HepG2 (cell line): ENCODE data around the gene PDIK1L. TPM values are rescaled to one million over a fixed set of nuclear protein-coding genes. Genes with fewer than 3 reads are reported as not detected.

Experiments used
- ATAC-seq: fragments of 200-7000 bp; cut with Tn5 transposase; 3 replicates; pipeline ENCODE4 v1.9.1; 2020; ENCODE audit warnings: mild to moderate bottlenecking, moderate library complexity
- BruUV-seq: library from RNA; stranded (reverse); fragments of 400-500 nt; replicated peaks from 2 replicates; lab custom pipeline; 2021; lab: Mats Ljungman, UMichigan
- CTCF ChIA-PET: fragments of 300-600 bp; formaldehyde crosslinking; extraction: SDS; loops from one replicate; lab custom pipeline; 2021; ENCODE audit warnings: low total read pairs, inconsistent platforms, low intra/inter-chr PET ratio; lab: Yijun Ruan, JAX
- POLR2A ChIA-PET: fragments of 350-600 bp; sonication (Branson Sonifier 250); formaldehyde crosslinking; loops from one replicate; lab custom pipeline; 2020; ENCODE audit warnings: antibody characterized with exemption, inconsistent platforms; lab: Yijun Ruan, JAX
- DNase-seq: peaks from one replicate; pipeline ENCODE4 v3.0.0-alpha.2; 2015; ENCODE audit warnings: low spot score
- FAIRE-seq: peaks from 3 replicates; lab custom pipeline; 2011; peaks lifted over from hg19 to GRCh38; lab: Jason Lieb, UNC
- H2AFZ ChIP-seq: one replicate; pipeline ENCODE4 v1.6.1; 2011; ENCODE audit warnings: low read length, inconsistent platforms
- H3K27ac ChIP-seq: fragments of 300-600 bp; 3 replicates; pipeline ENCODE4 v1.8.0; 2011; ENCODE audit warnings: mixed run types, mild to moderate bottlenecking, mixed read lengths, low read length, inconsistent platforms; ENCODE audit not compliant: insufficient read depth; ENCODE audit errors: extremely low read length
- H3K27me3 ChIP-seq, 2 experiments: fragments of 200-600 bp in 1 of 2; 2 replicates in 1 of 2; 3 replicates in 1 of 2; pipeline versions ENCODE4 v1.6.0 to v1.8.0; 2011; ENCODE audit warnings: low read length in 2 of 2, mild to moderate bottlenecking in 2 of 2, moderate library complexity in 2 of 2, inconsistent platforms in 1 of 2; ENCODE audit not compliant: insufficient read depth in 2 of 2, control insufficient read depth in 1 of 2
- H3K36me3 ChIP-seq, 2 experiments: fragments of 200-600 bp in 1 of 2; replicated peaks in 1 of 2; 2 replicates in 1 of 2; 3 replicates in 1 of 2; pipeline versions ENCODE4 v1.5.1 to v1.8.0; 2011; ENCODE audit warnings: low read length in 2 of 2, inconsistent platforms in 1 of 2; ENCODE audit not compliant: insufficient read depth in 2 of 2, control insufficient read depth in 1 of 2
- H3K4me1 ChIP-seq: 2 replicates; pipeline ENCODE4 v1.5.1; 2012; ENCODE audit warnings: low read length, inconsistent platforms; ENCODE audit not compliant: insufficient read depth
- H3K4me2 ChIP-seq: 2 replicates; pipeline ENCODE4 v1.6.0; 2011; ENCODE audit warnings: low read depth, low read length, inconsistent platforms
- H3K4me3 ChIP-seq, 3 experiments: fragments of 200-600 bp in 1 of 3; sonication (generic), shearing (Covaris generic) in 1 of 3; replicated peaks in 1 of 3; 2 replicates each; pipeline ENCODE4 v1.5.1; 2011 to 2016; ENCODE audit warnings: low read length in 3 of 3, inconsistent platforms in 2 of 3, low read depth in 2 of 3, mild to moderate bottlenecking in 2 of 3, control low read depth in 1 of 3, mixed read lengths in 1 of 3; ENCODE audit not compliant: insufficient read depth in 1 of 3
- H3K79me2 ChIP-seq: one replicate; pipeline ENCODE4 v1.6.1; 2011; ENCODE audit warnings: low read length, inconsistent platforms; ENCODE audit not compliant: insufficient read depth
- H3K9ac ChIP-seq: 2 replicates; pipeline ENCODE4 v1.6.0; 2011; ENCODE audit warnings: mild to moderate bottlenecking, low read depth, low read length, inconsistent platforms; ENCODE audit not compliant: insufficient read depth
- H3K9me3 ChIP-seq: 2 replicates; pipeline ENCODE4 v1.5.1; 2012; ENCODE audit warnings: mild to moderate bottlenecking, low read length
- H4K20me1 ChIP-seq: 2 replicates; pipeline ENCODE4 v1.6.0; 2011; ENCODE audit warnings: inconsistent platforms, mild to moderate bottlenecking, low read length, moderate library complexity; ENCODE audit not compliant: insufficient read depth
- CEBPG ChIP-seq: IDR thresholded peaks from 2 replicates; pipeline ENCODE4 v1.6.1; 2016
- FOXK2 ChIP-seq: fragments of 450-650 bp; IDR thresholded peaks from 2 replicates; pipeline ENCODE4 v1.6.1; 2016
- KAT7 ChIP-seq: IDR thresholded peaks from 2 replicates; pipeline ENCODE4 v1.6.1; 2018; ENCODE audit warnings: borderline replicate concordance, missing compliant biosample characterization
- MTA1 ChIP-seq: sonication (generic); formaldehyde crosslinking; IDR thresholded peaks from 2 replicates; pipeline ENCODE4 v1.4.0; 2020; ENCODE audit warnings: missing genetic modification reagents, mild to moderate bottlenecking, borderline replicate concordance
- RBM22 ChIP-seq: fragments of 200-400 bp; formaldehyde crosslinking; optimal IDR thresholded peaks from 2 replicates; pipeline ENCODE3; 2017; ENCODE audit warnings: mild to moderate bottlenecking, low read length, moderate library complexity
- ZNF614 ChIP-seq: IDR thresholded peaks from 2 replicates; pipeline ENCODE4 v1.6.1; 2018; ENCODE audit warnings: missing biosample characterization, missing genetic modification reagents, inconsistent platforms, borderline replicate concordance
- ZNF768 ChIP-seq: sonication (generic); formaldehyde crosslinking; IDR thresholded peaks from 2 replicates; pipeline ENCODE4 v1.4.0; 2020; ENCODE audit warnings: missing genetic modification reagents
- WGBS: methylation state at CpG from one replicate; pipeline ENCODE4 v1.1.6; 2017; ENCODE audit warnings: low lambda C conversion rate; 5-methylcytosine and 5-hydroxymethylcytosine counted together
- in situ Hi-C: cut with HindIII; loops from 2 replicates; pipeline ENCODE4 v1.10.0; 2017; ENCODE audit warnings: low pct_unique_long_range_greater_than_20kb; ENCODE audit not compliant: extremely low pct_ligation_motif_present
- intact Hi-C: fragments of 100-400 bp; cut with micrococcal nuclease; formaldehyde crosslinking; loops from one replicate; pipeline ENCODE4 v1.10.0; 2022; ENCODE audit not compliant: unreplicated experiment
- polyA plus RNA-seq, 8 experiments: library from polyadenylated mRNA; depleted of rRNA in 3 of 8; stranded (reverse) in 7 of 8; unstranded in 1 of 8; fragments of >200 nt; fragmentation: Illumina TruSeq in 4 of 8; extraction: Trizol in 4 of 8; gene quantifications; 2 replicates each; pipeline versions ENCODE4 v1.2.1 to v1.2.3, GENCODE V29; 2011 to 2016; ENCODE audit warnings: low read depth in 4 of 8, missing spikeins in 1 of 8, mixed read lengths in 1 of 8; ENCODE audit not compliant: insufficient read depth in 1 of 8
- total RNA-seq, 5 experiments: library from RNA; depleted of rRNA; stranded (reverse); fragments of >200 nt; fragmentation: Illumina TruSeq; extraction: Trizol; gene quantifications; 2 replicates each; pipeline ENCODE4 v1.2.3, GENCODE V29; 2016; ENCODE audit warnings: low read depth in 1 of 5

The PDIK1L gene
- total and polyA plus RNA-seq, 2 of the 13 experiments (the other 11 are each of a cell fraction or from before 2014, with no cell fraction given): 1.9 to 4.6 TPM

- CTCF ChIA-PET: interaction anchor here (2.3 kb wide), 1 partner anchor 63 kb away, joined by 11 read pairs; the partner anchor contains the start of gene CEP85
- no peak for DNase-seq
- TF ChIP-seq FOXK2 (no peak), RBM22 (no peak), ZNF768 (CRISPR knock-in tag) (no peak), CEBPG (CRISPR knock-in tag) (no peak), ZNF614 (no peak)
- peak overlapping the region; percentile 94 for H3K4me2 ChIP-seq
- POLR2A ChIA-PET: interaction anchor here (0.6 to 1.6 kb wide), 9 partner anchors 8 to 350 kb away, joined by 3 to 31 read pairs (median 3); partner anchors contain the start of genes CEP85, MTFR1L and PDIK1L
- no peaks in the 10 kb centered on the region for H3K9me3 ChIP-seq
- no peaks in the 10 kb centered on the region for H3K36me3 ChIP-seq
- H3K4me3 ChIP-seq: peak overlapping the region; percentile 83 to 91 (median 90)
- peaks cover 7% of the 10 kb centered on the region for H3K79me2 ChIP-seq
- WGBS: 30% methylated on average over 8 of the region's 9 CpGs
- H2AFZ ChIP-seq: no peak overlapping the region
- peak overlapping the region; percentile 60 for H3K27ac ChIP-seq
- H3K27me3 ChIP-seq: peaks cover 0 to 6% of the 10 kb centered on the region in 2 experiments; a peak in 3 of 5 replicates
- in situ Hi-C loops (no loop called here), intact Hi-C loops (no loop called here)
- BruUV-seq: no TSS peak
- ATAC-seq: peak; percentile 4; the same call in 1 of the 3 replicates
- H3K4me1 ChIP-seq: peaks cover 21% of the 10 kb centered on the region
- H3K9ac ChIP-seq: peak overlapping the region; percentile 88
- H4K20me1 ChIP-seq: no peaks in the 10 kb centered on the region
- no peak for FAIRE-seq
These were observed 58.8 kb downstream of the PDIK1L start for GRCh38 chr1:26170472-26170821.

- no peak within 1 kb of the TSS for H3K27ac ChIP-seq
- ChIA-PET POLR2A (interaction anchor here (1.8 kb wide), 1 partner anchor 54 kb away, joined by 5 read pairs; no protein-coding TSS in a partner anchor), CTCF (interaction anchor here (2.3 kb wide), 1 partner anchor 62 kb away, joined by 11 read pairs; the partner anchor contains the start of gene CEP85)
- no peak for ATAC-seq
- FAIRE-seq: no peak
- H3K9me3 ChIP-seq: no peaks in the 10 kb centered on the region
- no peaks in the 10 kb centered on the region; a peak in 1 of 5 replicates for H3K27me3 ChIP-seq
- H3K4me2 ChIP-seq: peak within 1 kb of the TSS; percentile 94
- H3K36me3 ChIP-seq: no peaks in the 10 kb centered on the region
- WGBS: 91% methylated on average over 26 of the region's 34 CpGs
- H3K79me2 ChIP-seq: peaks cover 7% of the 10 kb centered on the region
- TF ChIP-seq KAT7: no peak
- TF ChIP-seq MTA1 (CRISPR knock-in tag): 0 out of 2 replicates have a peak, but pooled peaks have one; percentile 23
- TF ChIP-seq, all 625 proteins: peak for 1
- Histone ChIP-seq H3K4me3 (peak within 1 kb of the TSS; percentile 83 to 91 (median 90)), H2AFZ (no peak within 1 kb of the TSS), H3K9ac (peak within 1 kb of the TSS; percentile 88), H3K4me1 (peaks cover 19% of the 10 kb centered on the region), H4K20me1 (no peaks in the 10 kb centered on the region)
- DNase-seq: no peak
- intact Hi-C loops: no loop called here
- BruUV-seq: no TSS peak
- in situ Hi-C loops: no loop called here
These were observed 59.8 kb downstream of the PDIK1L start, which contains the start of gene ZNF593OS for GRCh38 chr1:26171084-26172072. ZNF593OS (minus strand) TSS chr1:26171832; CDS start chr1:26171661, 171 bp downstream.

Other genes with a start within 250 kb of the PDIK1L start
- 6.0 and 13.2 TPM in 2 replicates for gene PAQR7, start 236.1 kb upstream of the PDIK1L start, total RNA-seq (2016; rRNA removed; fragmentation: Illumina TruSeq; extraction: Trizol)
- 16.6 and 20.2 TPM in 2 replicates for gene PAQR7, start 236.1 kb upstream of the PDIK1L start, polyA plus RNA-seq (2011; rRNA removed)
- gene STMN1, start 205.4 kb upstream of the PDIK1L start, total RNA-seq (2016; rRNA removed; fragmentation: Illumina TruSeq; extraction: Trizol): 409 and 618 TPM in 2 replicates
- gene STMN1, start 205.4 kb upstream of the PDIK1L start, polyA plus RNA-seq (2011; rRNA removed): 27.3 and 45.9 TPM in 2 replicates
- gene PAFAH2, start 113.8 kb upstream of the PDIK1L start, total RNA-seq (2016; rRNA removed; fragmentation: Illumina TruSeq; extraction: Trizol): 6.9 and 9.2 TPM in 2 replicates
- gene PAFAH2, start 113.8 kb upstream of the PDIK1L start, polyA plus RNA-seq (2011; rRNA removed): 9.3 and 9.4 TPM in 2 replicates
- 0.28 and 0.35 TPM in 2 replicates for gene EXTL1, start 90.0 kb upstream of the PDIK1L start, total RNA-seq (2016; rRNA removed; fragmentation: Illumina TruSeq; extraction: Trizol)
- 1.0 and 1.5 TPM in 2 replicates for gene EXTL1, start 90.0 kb upstream of the PDIK1L start, polyA plus RNA-seq (2011; rRNA removed)
- gene SLC30A2, start 65.7 kb upstream of the PDIK1L start, total RNA-seq (2016; rRNA removed; fragmentation: Illumina TruSeq; extraction: Trizol): not detected in 2 replicates
- not detected in 2 replicates for gene SLC30A2, start 65.7 kb upstream of the PDIK1L start, polyA plus RNA-seq (2011; rRNA removed)
- gene TRIM63, start 44.2 kb upstream of the PDIK1L start, total RNA-seq (2016; rRNA removed; fragmentation: Illumina TruSeq; extraction: Trizol): not detected in 2 replicates
- not detected in 2 replicates for gene TRIM63, start 44.2 kb upstream of the PDIK1L start, polyA plus RNA-seq (2011; rRNA removed)
- not detected in 2 replicates for gene FAM110D, start 47.3 kb downstream of the PDIK1L start, total RNA-seq (2016; rRNA removed; fragmentation: Illumina TruSeq; extraction: Trizol)
- not detected in 2 replicates for gene FAM110D, start 47.3 kb downstream of the PDIK1L start, polyA plus RNA-seq (2011; rRNA removed)
- gene C1orf232, start 57.1 kb downstream of the PDIK1L start, total RNA-seq (2016; rRNA removed; fragmentation: Illumina TruSeq; extraction: Trizol): not detected in 2 replicates
- gene C1orf232, start 57.1 kb downstream of the PDIK1L start, polyA plus RNA-seq (2011; rRNA removed): not detected in 2 replicates
- 55.8 and 59.3 TPM in 2 replicates for gene ZNF593, start 58.1 kb downstream of the PDIK1L start, total RNA-seq (2016; rRNA removed; fragmentation: Illumina TruSeq; extraction: Trizol)
- gene ZNF593, start 58.1 kb downstream of the PDIK1L start, polyA plus RNA-seq (2011; rRNA removed): 37.3 and 43.0 TPM in 2 replicates
- not detected in 2 replicates for gene ZNF593OS, start 60.0 kb downstream of the PDIK1L start, total RNA-seq (2016; rRNA removed; fragmentation: Illumina TruSeq; extraction: Trizol)
- gene ZNF593OS, start 60.0 kb downstream of the PDIK1L start, polyA plus RNA-seq (2011; rRNA removed): not detected in 2 replicates
- gene CNKSR1, start 65.7 kb downstream of the PDIK1L start, total RNA-seq (2016; rRNA removed; fragmentation: Illumina TruSeq; extraction: Trizol): 1.5 and 3.4 TPM in 2 replicates
- gene CNKSR1, start 65.7 kb downstream of the PDIK1L start, polyA plus RNA-seq (2011; rRNA removed): 8.9 and 9.7 TPM in 2 replicates
- not detected in 2 replicates for gene CATSPER4, start 78.8 kb downstream of the PDIK1L start, total RNA-seq (2016; rRNA removed; fragmentation: Illumina TruSeq; extraction: Trizol)
- gene CATSPER4, start 78.8 kb downstream of the PDIK1L start, polyA plus RNA-seq (2011; rRNA removed): not detected in 2 replicates
- gene CEP85, start 122.4 kb downstream of the PDIK1L start, total RNA-seq (2016; rRNA removed; fragmentation: Illumina TruSeq; extraction: Trizol): 22.4 and 26.7 TPM in 2 replicates
- 16.1 and 16.9 TPM in 2 replicates for gene CEP85, start 122.4 kb downstream of the PDIK1L start, polyA plus RNA-seq (2011; rRNA removed)
- gene SH3BGRL3, start 168.3 kb downstream of the PDIK1L start, total RNA-seq (2016; rRNA removed; fragmentation: Illumina TruSeq; extraction: Trizol): 12.2 and 13.4 TPM in 2 replicates
- 11.4 and 11.5 TPM in 2 replicates for gene SH3BGRL3, start 168.3 kb downstream of the PDIK1L start, polyA plus RNA-seq (2011; rRNA removed)
- 3.2 and 9.3 TPM in 2 replicates for gene UBXN11, start 194.8 kb downstream of the PDIK1L start, total RNA-seq (2016; rRNA removed; fragmentation: Illumina TruSeq; extraction: Trizol)
- 10.3 and 10.4 TPM in 2 replicates for gene UBXN11, start 194.8 kb downstream of the PDIK1L start, polyA plus RNA-seq (2011; rRNA removed)
- gene CD52, start 206.1 kb downstream of the PDIK1L start, total RNA-seq (2016; rRNA removed; fragmentation: Illumina TruSeq; extraction: Trizol): not detected in 2 replicates
- 0.32 and 0.93 TPM in 2 replicates for gene CD52, start 206.1 kb downstream of the PDIK1L start, polyA plus RNA-seq (2011; rRNA removed)
- 0.39 and 1.3 TPM in 2 replicates for gene CRYBG2, start 242.3 kb downstream of the PDIK1L start, total RNA-seq (2016; rRNA removed; fragmentation: Illumina TruSeq; extraction: Trizol)
- 2.9 and 4.7 TPM in 2 replicates for gene CRYBG2, start 242.3 kb downstream of the PDIK1L start, polyA plus RNA-seq (2011; rRNA removed)